ENCODE data around the gene KCNC1.

KCNC1 gene

DNA sequence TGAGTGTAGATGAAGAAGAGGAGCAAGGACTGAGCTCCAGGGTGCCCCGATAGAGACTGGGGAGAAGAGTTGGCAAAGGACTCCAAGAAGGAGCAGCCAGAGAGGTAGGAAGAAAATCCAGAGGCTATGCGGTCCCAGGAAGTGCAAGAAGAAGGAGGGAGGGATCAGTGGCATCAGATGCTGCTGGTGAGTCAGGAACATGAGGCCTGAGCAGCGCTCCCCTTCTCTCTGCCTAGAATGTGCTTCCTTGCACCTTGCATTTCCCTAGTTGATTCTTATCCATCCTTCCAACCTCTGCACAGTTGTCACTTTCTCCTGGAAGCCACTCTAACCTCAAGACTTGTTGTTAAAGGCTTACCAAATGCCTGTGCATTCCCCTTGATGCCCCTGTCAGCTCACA is 21.3 kb downstream of the KCNC1 start:
- no peak for DNase-seq

DNA sequence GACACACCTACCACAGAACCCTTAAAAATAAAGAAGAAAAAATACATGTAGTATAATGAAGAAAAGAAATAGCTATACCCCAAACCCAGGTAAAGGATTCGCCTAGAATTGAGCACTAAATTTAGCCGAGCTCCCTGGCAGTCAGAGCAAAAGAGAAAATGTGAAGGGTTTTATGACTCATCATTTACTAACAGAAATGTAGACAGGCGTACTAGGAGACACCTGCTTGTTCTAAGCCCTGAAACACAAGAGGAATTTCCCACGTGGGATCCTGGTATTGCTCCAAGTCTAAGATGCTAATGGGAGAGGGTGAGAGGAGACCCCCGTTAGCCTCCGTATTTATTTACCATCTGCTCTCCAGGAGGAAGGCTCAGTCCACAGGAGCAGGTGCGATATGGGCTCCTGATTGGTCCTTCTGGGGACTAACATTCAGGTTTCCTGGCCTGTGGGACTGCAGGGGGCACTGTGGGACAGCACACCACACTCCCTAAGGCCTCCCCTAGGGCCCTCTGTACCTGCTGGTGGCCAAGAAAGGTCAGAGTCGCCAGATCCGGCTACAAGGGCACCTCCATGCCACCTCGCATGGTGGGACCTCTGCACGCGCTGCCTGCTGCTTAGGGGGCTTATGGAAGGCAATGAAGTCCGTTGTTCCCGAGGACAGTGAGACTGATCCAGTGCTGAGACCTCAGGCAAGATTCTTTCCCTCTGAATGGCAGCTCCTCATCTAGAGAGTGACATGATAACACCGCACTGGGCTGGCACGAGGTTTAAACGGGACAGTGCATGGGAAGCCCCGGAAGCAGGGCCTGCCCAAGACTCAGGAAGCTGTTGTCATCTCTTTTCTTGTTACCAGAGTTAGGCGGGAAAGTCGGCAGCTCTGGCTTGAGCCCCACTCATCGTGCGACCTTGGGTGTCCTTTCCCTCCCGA is 25.8 kb downstream of the KCNC1 start:
- no peak for DNase-seq

DNA sequence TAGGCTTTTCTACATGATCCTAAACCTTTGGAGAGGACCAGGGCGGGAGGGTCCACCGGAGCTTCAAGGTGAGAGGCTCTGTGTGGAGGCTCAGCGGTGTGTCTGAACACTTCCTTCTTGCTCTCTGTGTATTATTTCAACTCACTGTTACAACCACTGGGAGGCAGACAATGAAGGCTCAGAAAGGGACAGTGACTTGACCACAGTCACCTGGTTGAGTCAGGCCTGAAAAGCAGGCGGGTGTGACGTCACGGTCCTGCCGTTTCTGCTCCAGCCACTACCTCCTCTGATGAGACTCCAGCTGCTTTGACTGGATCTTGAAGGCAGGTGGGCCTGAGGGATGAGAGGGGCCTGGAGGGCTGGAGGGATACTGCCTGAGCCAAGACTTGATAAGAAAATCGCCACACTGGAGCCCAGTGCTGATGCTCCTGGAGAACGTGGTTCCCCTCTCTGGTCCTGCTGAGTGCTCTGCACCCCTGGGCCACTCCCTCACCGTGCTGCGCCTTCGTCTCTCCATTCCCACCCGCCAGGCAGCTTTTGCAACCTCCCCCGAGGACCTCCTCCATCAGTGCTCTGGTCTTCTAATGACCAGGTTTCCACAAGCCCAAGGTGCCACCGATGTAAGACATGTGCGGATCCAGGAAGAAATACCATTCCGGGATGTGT is 27.9 kb downstream of the KCNC1 start:
- no peak for DNase-seq

DNA sequence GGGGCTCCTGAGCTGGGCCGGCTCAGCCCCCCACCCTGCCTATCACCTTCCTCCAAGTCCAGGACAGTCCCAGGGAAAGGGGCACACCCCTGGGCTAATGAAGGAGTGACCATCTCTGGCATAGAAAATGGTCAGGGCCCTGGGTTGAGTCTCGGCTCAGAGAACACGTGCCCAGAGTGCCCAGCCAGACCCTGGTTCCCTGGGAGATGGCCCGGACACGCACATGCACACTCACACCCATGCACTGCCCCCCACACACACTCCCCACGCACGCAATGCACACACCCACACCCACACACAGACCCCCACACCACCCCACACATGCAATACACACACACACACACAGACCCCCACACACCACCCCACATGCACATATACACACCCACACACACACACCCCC is 28.7 kb downstream of the KCNC1 start:
- no peak for DNase-seq

DNA sequence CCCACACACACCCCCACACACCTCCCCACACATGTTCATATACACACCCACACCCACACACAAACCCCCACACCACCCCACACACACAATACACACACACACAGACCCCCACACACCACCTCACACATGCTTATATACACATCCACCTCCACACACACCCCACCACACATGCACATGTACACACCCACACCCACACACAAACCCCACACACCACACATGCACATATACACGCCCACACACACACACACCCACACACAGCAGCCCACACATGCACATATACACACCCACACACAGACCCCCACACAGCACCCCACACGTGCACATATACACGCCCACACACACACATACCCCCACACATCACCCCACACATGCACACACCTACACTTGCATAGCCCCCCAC is 29.1 kb downstream of the KCNC1 start:
- DNase-seq = no peak

DNA sequence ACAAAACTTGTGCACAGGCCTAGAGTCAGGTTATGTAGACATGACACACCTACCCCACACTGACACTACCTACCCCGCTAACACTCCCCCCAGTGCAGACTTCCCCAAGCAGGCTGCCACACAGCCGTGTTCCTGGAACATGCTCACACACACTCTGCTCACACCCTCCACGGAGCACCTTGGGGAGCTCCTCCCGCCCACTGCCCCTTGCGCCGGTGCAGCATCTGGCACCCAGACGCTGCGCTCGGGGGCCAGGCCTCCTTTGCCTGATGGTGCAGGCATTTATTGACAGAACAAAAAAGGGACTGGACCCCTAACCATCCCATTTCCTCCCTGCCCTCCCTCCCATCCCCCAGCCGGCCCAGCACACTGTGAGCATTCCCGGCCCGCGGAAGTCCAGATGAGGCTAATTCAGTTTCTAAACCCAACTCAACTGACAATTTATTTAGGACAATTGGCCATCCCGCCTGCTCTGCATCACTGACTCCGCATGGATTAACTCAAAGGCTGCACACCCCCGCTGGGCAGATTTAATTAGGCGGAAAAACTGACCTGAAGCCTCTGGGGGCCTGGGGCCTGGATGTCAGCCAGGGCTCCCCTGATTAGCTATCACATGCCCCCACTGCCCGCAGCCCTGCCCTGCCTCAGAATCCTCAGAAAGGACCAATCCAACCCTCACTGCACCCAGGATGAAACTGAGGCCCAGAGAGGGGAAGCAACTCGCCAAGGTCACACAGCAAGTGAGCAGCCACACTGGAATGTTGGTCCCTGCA is 30.1 kb downstream of the KCNC1 start:
- DNase-seq = no peak

DNA sequence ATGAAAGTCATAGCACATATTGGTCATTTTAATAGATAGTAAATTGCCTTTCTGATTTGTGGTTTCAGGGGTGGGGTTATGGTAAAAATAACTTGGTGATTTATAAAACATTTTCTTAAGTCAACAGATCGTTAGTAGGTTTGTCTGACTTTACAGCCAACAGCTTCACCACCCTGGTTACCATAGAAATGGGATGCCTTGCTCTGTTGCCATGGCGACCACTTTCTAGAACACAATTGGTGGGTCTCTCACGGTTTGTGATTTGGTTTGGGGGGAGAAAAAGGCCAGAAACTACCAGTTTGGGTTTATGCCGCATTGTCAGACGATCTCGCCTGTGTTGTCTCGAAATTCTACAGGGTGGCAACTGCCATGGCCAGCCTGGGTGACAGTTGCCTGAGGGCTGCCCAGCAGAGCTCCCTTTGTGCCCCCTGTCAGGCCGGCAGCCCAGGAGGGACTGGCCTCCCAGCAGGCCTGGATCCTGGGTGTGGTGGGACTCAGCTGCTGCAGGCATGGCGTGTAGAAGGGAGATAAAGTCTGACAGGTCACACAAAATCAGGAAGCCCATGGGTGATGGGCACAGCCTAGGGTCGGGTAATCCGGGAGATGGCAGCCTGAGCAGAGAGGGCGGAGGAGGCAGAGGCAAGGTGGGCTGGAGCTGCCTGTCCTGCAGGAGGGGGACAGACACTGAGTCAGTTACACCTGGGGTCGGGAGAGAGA is 30.9 kb downstream of the KCNC1 start:
- no peak for DNase-seq

DNA sequence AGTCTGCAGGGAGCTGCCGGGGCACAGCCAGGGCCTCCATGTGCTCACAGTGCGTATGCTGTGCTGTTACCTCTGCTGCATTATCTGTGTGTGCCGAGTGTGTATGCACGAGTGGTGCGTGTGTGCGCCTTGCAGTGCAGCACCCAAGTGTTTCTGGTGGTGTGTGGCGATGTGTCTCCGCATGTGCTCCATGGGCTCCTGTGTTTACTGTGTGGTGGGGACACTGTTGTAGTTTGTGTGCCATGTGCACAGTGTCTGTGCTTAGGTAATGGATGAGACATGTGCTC is 31.4 kb downstream of the KCNC1 start:
- no peak for DNase-seq

DNA sequence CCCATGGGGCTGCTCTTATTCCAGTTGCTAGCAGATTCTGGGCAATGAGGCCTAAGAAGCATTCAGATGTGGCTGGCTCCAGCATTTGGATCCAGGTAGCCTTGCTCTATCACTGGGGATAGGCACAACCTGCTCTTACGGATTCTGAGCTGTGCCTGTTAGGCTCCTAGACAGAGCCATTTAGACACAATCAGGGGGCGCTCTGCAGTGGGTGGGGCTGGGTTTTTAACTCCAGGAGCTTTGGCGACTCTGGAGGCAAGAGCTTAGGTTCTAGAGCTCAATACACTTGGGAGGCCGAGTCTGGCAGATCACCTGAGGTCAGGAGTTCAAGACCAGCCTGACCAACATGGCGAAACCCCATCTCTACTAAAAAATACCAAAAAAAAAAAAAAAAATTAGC is 32.0 kb downstream of the KCNC1 start:
- no peak for DNase-seq

DNA sequence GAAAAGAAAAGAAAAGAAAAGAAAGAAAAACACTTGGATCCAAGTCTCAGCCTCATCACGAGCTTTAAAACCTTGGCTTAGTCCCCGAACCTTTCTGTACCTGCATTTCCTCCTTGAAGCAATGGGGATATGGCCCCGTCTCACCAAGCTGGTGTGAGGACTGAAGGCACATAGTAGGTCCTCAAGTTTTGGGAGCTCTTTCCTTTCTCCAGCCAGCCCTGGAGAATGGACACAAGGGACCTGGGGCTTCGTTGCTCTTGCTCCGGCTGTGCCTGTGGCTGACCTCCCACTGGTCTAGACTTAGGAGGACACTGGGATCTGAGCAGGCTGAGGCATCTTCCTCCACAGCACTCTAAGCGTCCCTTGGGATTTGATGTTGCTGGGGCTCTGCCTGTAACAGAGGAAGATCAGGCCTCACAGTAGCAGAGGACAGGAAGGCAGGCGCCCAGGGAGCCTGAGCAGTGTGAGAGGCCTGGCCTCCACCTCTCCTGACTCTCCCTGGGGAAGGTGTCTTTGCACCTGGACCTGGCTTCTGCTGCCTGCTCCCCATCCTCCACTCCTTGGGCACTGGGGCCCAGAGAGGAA is 32.8 kb downstream of the KCNC1 start:
- no peak for DNase-seq

DNA sequence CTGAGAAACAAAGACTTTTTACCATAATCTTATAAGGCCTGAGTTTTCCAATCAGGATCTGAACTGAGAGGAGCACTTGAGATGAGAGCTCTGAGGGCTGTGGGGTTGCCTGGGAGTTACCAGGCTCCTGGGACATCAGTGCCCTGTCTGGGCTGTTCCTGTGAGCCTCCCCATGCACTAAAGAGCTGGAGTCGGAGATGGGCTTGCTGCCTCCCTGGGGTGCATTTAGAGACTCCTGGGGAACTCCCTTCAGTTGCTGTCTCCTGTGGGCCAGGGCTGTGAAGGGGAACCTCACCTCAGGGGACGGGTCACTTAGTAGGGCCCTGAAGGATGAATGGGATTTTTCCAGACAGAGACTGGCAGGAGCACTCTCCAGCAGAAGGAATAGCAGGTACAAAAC is 33.3 kb downstream of the KCNC1 start:
- no peak for DNase-seq

DNA sequence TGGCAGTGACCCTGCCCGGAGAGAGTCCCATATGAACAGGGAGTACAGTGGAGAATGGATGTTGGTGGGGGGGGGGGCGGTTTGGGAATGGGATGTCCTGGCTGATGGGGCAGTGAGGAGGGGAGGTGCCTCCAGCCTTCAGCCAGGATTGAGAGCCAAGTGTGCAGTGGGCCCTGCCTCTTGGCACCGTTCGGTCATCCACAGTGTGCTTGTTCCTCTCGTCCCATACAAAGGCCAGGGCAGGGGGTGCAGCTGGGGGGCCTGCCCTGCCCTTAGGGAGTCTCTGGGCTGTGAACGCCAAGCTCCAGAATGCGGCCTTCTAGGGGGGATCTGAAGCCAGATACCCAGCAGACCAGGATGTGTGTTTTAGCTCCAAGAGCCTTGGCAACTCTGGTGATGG is 34.0 kb downstream of the KCNC1 start:
- no peak for DNase-seq

DNA sequence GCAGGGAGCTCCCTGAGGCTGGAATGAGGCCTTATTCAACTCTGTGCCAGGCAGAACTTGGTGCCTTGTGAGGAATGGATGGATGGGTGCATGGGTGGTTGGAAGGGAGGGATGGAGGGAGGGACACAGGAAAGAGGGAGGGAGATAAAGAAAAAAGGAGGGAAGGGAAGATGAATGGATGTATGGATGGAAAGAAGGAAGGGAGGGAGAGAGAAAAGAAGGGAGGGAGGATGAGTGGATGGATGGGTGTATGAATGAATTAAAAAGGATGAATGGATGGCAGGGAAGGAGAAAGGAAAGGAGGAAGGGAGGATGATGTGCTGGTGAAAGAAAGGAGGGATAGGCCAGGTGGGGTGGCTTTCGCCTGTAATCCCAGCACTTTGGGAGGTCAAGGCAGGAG is 34.6 kb downstream of the KCNC1 start:
- no peak for DNase-seq

DNA sequence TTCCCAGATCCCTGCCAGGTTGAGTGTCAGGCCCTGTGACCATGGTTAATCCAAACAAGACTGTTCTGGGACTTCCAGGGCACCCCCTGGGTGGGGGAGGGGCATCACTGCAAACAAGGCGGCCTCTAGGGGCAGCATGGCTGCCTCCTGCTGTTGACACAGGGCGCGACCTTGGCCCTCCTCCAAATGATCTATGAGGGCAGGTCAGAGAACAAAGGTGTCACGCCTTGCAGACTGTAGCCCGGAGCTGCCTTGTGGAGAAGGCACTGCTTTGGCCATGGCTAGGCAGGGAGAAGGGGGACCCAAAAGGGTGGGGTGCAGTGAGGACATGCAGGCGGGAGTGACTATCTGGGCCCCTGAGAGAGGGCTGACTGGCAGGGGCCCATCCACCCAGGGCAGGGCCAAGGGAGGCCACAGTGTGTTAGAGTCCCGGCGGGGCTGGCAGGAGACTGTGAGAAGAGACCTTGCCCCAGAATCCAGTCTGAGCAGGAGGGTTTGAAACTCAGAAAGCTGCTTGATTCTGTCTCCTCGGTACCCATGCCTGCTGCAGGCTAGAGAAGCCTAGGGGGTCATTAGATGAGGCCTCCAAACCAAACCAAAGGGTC is 35.6 kb downstream of the KCNC1 start:
- DNase-seq = no peak

DNA sequence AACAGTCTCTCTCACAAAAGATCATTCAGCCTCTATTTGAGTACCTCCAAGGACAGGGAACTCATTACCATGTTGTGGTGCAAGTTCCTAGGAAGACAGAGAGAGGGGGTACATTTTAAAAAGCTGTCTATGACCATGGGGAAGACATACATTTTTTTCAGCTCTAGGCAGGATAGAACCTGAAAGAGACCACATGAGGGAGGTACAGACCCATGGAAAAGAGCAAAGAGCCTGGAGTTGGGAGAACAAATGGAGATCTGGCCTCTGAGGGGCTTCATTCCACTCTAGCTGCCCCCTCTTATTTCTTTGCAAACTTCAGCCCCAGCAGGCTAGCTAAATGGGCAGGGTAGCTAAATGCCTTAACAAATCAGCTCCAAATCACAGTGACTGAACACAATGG is 36.3 kb downstream of the KCNC1 start:
- DNase-seq = no peak

DNA sequence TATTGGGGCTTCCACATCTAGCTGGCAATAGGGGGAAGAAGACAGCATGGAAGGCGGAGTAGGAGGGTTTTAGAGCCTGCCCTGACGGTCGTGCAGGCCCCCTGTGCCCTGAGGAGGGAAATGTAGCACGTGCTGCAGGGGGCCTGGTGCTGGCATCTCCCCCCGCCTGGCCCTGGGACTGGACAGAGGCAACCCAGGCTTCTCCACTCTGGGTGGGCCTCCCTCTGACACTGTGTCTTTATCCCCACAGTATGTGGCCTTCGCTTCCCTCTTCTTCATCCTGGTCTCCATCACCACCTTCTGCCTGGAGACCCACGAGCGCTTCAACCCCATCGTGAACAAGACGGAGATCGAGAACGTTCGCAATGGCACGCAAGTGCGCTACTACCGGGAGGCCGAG is 36.8 kb downstream of the KCNC1 start:
- no peak for DNase-seq

DNA sequence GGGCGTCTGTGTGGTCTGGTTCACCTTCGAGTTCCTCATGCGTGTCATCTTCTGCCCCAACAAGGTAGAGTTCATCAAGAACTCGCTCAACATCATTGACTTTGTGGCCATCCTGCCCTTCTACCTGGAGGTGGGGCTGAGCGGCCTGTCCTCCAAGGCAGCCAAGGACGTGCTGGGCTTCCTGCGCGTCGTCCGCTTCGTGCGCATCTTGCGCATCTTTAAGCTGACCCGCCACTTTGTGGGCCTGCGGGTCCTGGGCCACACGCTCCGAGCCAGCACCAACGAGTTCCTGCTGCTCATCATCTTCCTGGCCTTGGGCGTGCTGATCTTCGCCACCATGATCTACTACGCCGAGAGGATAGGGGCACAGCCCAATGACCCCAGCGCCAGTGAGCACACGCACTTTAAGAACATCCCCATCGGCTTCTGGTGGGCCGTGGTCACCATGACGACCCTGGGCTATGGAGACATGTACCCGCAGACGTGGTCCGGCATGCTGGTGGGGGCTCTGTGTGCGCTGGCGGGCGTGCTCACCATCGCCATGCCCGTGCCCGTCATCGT is 37.3 kb downstream of the KCNC1 start:
- no peak for DNase-seq

DNA sequence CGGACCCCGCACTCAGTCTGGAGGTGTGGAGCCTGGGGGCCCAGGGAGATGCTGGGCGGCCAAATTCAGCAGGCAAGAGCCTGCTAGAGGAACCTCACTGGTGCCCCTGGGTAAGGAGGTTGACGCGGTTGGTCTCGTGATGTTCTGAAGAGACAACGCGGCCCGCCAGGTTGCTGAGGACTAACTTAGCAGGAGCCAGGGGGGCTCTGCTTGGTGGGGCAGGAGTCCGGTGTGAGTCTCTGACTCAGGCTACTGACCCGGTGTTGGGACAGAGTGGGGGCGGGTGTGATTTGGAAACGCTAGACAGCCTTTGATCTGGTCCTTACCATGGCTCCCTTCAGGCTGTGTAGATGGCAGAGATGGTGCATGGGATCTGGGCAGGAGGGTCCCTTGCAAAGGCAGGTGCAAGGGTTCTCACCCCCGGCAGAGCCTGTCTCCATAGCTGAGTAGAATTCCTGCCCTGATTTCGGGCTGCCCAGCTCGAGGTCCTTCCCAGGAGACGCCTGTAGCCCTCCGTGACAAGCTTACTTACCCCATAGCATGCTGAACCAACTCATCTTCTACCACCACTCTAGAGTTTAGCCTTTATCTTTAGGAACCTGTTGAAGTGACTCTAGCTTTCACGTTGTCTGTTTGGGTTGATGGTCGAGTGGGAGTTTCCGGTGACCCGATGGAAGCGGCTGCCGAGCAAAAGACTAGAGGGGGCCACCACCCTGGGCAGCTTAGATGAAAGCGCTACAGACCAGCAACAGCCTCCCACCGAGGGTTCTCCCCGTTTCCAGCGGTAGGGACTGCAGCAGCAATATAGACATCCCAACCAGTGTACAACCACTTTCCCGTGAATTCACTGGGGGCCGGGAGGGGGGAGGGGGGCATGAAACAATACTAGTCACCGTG is 38.4 kb downstream of the KCNC1 start:
- no peak for DNase-seq

DNA sequence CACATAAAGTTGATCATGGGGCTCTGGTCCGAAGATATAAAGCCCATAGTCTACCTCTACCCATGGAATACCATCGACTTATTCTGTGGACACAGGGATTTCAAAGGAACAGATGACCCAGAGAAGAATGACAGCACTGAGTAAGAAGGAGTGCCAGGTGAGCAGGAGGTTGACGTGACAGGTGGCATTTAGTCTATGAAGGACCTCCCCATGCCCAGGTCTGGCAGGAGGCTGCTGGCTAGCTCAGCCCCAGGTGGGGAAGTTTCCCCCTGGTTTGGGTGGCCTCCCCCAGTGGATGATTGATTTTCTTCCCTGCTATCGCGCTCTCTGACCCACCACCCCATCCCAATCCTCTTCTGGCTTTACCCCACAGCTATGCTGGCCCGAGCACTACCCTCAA is 39.1 kb downstream of the KCNC1 start:
- no peak for DNase-seq

DNA sequence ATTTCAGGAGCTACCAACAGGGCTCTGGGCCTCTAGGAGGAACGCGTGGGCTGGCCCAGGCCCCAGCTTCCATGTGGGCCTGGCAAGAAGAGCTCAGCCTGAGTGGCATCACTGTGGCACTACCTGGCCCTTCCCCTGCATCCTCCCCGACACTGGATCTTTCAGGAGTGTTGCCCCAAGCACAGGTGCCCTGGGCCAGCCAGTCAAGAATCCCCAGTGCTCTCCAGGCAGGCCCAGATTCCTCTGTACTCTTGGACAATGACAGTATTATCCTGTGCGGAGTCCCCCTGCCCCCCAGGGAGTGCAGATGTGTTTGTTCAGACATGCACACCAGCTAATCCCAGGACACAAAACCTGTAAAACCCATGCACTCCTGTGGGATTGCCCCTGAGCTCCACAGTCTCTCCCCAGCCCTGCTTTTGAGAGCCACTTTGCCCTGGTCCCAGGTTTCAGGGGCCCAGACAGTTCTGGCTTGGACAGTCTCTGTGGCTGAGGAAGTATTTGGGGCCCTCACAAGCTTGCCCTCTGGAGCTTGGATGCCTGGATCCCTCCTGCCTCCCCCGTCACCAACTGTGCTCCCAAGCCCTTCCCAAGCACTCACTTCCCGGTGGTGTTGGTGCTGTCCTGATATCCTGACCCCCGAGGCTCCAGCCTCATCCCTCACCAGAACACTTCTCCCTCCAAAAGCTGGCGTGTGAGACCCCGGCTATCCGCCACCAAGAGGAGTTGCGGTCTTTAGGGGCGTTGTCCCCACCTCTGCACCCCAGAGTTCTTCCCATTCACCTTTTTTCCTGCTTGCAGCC is 39.9 kb downstream of the KCNC1 start:
- no peak for DNase-seq
